Chondrocyte (in vitro differentiated cells): ENCODE results near the gene PAQR9. TPM values are rescaled to one million over a fixed set of nuclear protein-coding genes. Genes with fewer than 3 reads are reported as not detected.
A peak's percentile ranks its signal among the peaks of the same experiment; 100 is the strongest.

ENCODE experiments used
- DNase-seq: peaks from one replicate; pipeline ENCODE4 v3.0.0; 2021; ENCODE audit warnings: mixed read lengths, low spot score
- H3K27ac Mint-ChIP-seq: one replicate; pipeline ENCODE4 v1.8.0; 2021; ENCODE audit warnings: mild to moderate bottlenecking, moderate library complexity, mixed read lengths; ENCODE audit not compliant: unreplicated experiment
- H3K27me3 Mint-ChIP-seq: 2 replicates; pipeline ENCODE4 v1.8.0; 2021; ENCODE audit warnings: low read depth, mixed read lengths
- H3K36me3 Mint-ChIP-seq: 2 replicates; pipeline ENCODE4 v1.8.0; 2021; ENCODE audit warnings: low read depth, mixed read lengths
- H3K4me1 Mint-ChIP-seq: 2 replicates; pipeline ENCODE4 v1.8.0; 2021; ENCODE audit warnings: low read depth, mild to moderate bottlenecking, mixed read lengths
- H3K4me3 Mint-ChIP-seq: one replicate; pipeline ENCODE4 v1.8.0; 2021; ENCODE audit warnings: mild to moderate bottlenecking, moderate library complexity, mixed read lengths; ENCODE audit not compliant: unreplicated experiment
- H3K9me3 Mint-ChIP-seq: 2 replicates; pipeline ENCODE4 v1.8.0; 2021; ENCODE audit warnings: low read depth, mixed read lengths
- CTCF ChIP-seq: fragments of 200-600 bp; sonication (generic); IDR thresholded peaks from 2 replicates; pipeline ENCODE4 v1.5.0; 2021; ENCODE audit warnings: antibody characterized with exemption, mild to moderate bottlenecking, moderate library complexity
- total RNA-seq: library from RNA; stranded (reverse); gene quantifications from 3 replicates; pipeline ENCODE4 v1.2.1, GENCODE V29; 2021

Gene PAQR9
- total RNA-seq, 1 donor from 2014 or later, result not detected

GRCh38 chr3:143002083-143002712 lies 38.7 kb upstream of the PAQR9 start:
- Mint-ChIP-seq H3K27ac (peak overlapping the region; percentile 99), H3K4me3 (peak overlapping the region; percentile 96), H3K4me1 (peaks cover 46% of the 10 kb centered on the region), H3K27me3 (no peaks in the 10 kb centered on the region), H3K36me3 (no peaks in the 10 kb centered on the region), H3K9me3 (no peaks in the 10 kb centered on the region)
- no peak for TF ChIP-seq CTCF
- no peak for DNase-seq

DNA sequence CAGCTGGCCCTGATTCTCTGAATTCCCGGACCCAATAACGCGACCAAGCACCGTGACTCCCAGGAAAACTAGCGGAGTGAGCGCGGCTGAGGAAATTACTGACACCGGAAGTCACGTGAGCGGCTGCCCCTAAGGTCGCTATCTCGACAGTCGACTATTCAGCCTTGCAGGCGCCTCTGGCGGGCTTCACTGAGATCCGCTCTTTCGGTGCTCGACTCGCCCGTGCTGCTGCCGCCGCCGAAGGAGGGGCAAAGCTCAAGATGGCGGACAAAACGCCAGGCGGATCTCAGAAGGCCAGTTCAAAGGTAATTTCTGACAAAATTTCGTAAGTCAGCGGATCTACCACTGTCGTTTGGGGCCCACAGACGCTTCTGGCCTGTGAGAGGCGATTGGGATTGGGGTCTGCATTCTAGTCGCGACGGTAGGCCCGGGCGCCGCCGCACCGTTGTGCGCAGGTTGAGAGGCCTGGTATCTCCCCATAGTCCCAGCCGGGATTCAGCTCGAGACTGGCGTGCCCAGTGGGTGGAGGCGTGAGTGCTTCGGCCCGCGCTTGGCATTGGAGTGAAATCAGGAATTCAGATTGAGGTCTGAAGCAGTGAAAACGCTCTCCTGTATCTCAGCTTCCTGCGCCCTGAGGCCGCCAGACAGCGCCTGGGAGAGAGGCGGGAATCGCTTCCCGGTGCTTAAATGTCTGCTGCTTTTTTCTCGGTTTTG lies 38.1 kb upstream of the PAQR9 start, which contains the start of gene U2SURP:
Gene U2SURP, plus strand, starts transcription at position 202 of the 714 bp plus-strand sequence. Its CDS starts 59 bp downstream, at position 261.
- no peak for TF ChIP-seq CTCF
- DNase-seq, result peak; percentile 99
- H3K27ac Mint-ChIP-seq, result peak within 1 kb of the TSS; percentile 99
- no peaks in the 10 kb centered on the region for H3K9me3 Mint-ChIP-seq
- H3K27me3 Mint-ChIP-seq, result no peaks in the 10 kb centered on the region
- H3K36me3 Mint-ChIP-seq, result no peaks in the 10 kb centered on the region
- peak within 1 kb of the TSS; percentile 96 for H3K4me3 Mint-ChIP-seq
- peaks cover 44% of the 10 kb centered on the region for H3K4me1 Mint-ChIP-seq

- no peaks in the 10 kb centered on the region for H3K36me3 Mint-ChIP-seq
- H3K4me3 Mint-ChIP-seq, result peak overlapping the region; percentile 96
- TF ChIP-seq CTCF, result peak; percentile 2
- peaks cover 40% of the 10 kb centered on the region for H3K4me1 Mint-ChIP-seq
- no peak for DNase-seq
- no peaks in the 10 kb centered on the region for H3K9me3 Mint-ChIP-seq
- H3K27ac Mint-ChIP-seq, result peak overlapping the region; percentile 99
- H3K27me3 Mint-ChIP-seq, result no peaks in the 10 kb centered on the region
These were observed 37.5 kb upstream of the PAQR9 start for GRCh38 chr3:143001034-143001368.

GRCh38 chr3:143000528-143000927 lies 37.1 kb upstream of the PAQR9 start:
- H3K27ac Mint-ChIP-seq, result peak overlapping the region; percentile 99
- H3K36me3 Mint-ChIP-seq, result no peaks in the 10 kb centered on the region
- peaks cover 39% of the 10 kb centered on the region for H3K4me1 Mint-ChIP-seq
- no peak for TF ChIP-seq CTCF
- H3K4me3 Mint-ChIP-seq, result peak overlapping the region; percentile 96
- no peak for DNase-seq
- H3K27me3 Mint-ChIP-seq, result no peaks in the 10 kb centered on the region
- no peaks in the 10 kb centered on the region for H3K9me3 Mint-ChIP-seq

DNA sequence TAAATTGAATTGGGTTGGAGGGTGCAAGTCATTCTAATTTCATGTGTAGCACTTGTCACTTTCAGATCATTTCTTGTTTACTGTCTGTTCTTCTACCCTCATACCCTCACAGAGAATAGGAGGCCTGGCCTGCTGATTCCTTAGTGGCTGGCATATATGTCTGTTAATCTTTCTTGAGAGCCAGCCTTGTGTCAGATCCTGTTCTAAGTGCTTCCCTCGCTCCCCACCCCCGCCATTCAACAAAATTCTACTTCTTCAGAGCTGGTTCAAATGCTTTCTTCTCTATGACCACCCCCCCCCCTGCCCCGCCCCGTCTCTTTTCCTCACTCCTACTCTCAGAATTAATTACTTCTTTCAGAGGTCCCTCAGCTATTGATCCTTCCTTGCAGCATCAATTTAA lies 36.4 kb upstream of the PAQR9 start:
- Mint-ChIP-seq H3K27ac (peak overlapping the region; percentile 99), H3K4me3 (peak overlapping the region; percentile 96), H3K9me3 (no peaks in the 10 kb centered on the region), H3K36me3 (no peaks in the 10 kb centered on the region), H3K27me3 (no peaks in the 10 kb centered on the region), H3K4me1 (peaks cover 39% of the 10 kb centered on the region)
- no peak for TF ChIP-seq CTCF
- DNase-seq, result no peak
